GM23338 (cell line): ENCODE measurements around the gene CLPSL2. TPM values are rescaled to one million over a fixed set of nuclear protein-coding genes. Genes with fewer than 3 reads are reported as not detected.

Experiments used
- ATAC-seq: fragments of 200-7000 bp; cut with Tn5 transposase; 3 replicates; pipeline ENCODE4 v1.9.1; 2020
- DNase-seq: peaks from one replicate; pipeline ENCODE4 v3.0.0-alpha.2; 2015; ENCODE audit warnings: low spot score
- H2AFZ ChIP-seq: fragments of 200-600 bp; sonication (generic); 2 replicates; pipeline ENCODE4 v1.8.0; 2016; ENCODE audit warnings: antibody characterized with exemption, mild to moderate bottlenecking, moderate library complexity
- H3F3A ChIP-seq: fragments of 200-600 bp; sonication (generic); replicated peaks from 2 replicates; pipeline ENCODE4 v1.8.0; 2017; ENCODE audit warnings: antibody characterized with exemption, mixed run types, low read depth
- H3K27ac ChIP-seq: fragments of 200-600 bp; sonication (generic); 2 replicates; pipeline ENCODE4 v1.6.1; 2016; ENCODE audit warnings: low read depth
- H3K27me3 ChIP-seq: fragments of 200-600 bp; sonication (generic); 2 replicates; pipeline ENCODE4 v1.8.0; 2016; ENCODE audit warnings: mild to moderate bottlenecking, mixed run types, moderate library complexity; ENCODE audit not compliant: insufficient read depth
- H3K36me3 ChIP-seq: fragments of 200-600 bp; sonication (generic); 2 replicates; pipeline ENCODE4 v1.8.0; 2016; ENCODE audit warnings: mild to moderate bottlenecking; ENCODE audit not compliant: insufficient read depth
- H3K4me1 ChIP-seq: fragments of 200-600 bp; sonication (generic); 2 replicates; pipeline ENCODE4 v1.8.0; 2016; ENCODE audit warnings: mild to moderate bottlenecking, moderate library complexity; ENCODE audit not compliant: insufficient read depth
- H3K4me2 ChIP-seq: fragments of 200-600 bp; sonication (generic); 2 replicates; pipeline ENCODE4 v1.7.1; 2017; ENCODE audit warnings: mixed run types
- H3K4me3 ChIP-seq: fragments of 200-600 bp; sonication (generic); 2 replicates; pipeline ENCODE4 v1.6.1; 2016; ENCODE audit warnings: mixed run types
- H3K79me2 ChIP-seq: fragments of 200-600 bp; sonication (generic); replicated peaks from 2 replicates; pipeline ENCODE4 v1.8.0; 2017; ENCODE audit warnings: mild to moderate bottlenecking; ENCODE audit not compliant: insufficient read depth
- H3K9me2 ChIP-seq: fragments of 200-600 bp; sonication (generic); 2 replicates; pipeline ENCODE4 v1.8.0; 2017; ENCODE audit not compliant: insufficient read depth
- H4K20me1 ChIP-seq: fragments of 200-600 bp; sonication (generic); replicated peaks from 2 replicates; pipeline ENCODE4 v1.8.0; 2017; ENCODE audit warnings: mild to moderate bottlenecking; ENCODE audit not compliant: insufficient read depth
- H3K27ac Mint-ChIP-seq: 2 replicates; pipeline ENCODE4 v1.8.0; 2020; ENCODE audit warnings: inconsistent platforms, mild to moderate bottlenecking, moderate library complexity, mixed read lengths
- H3K27me3 Mint-ChIP-seq: 3 replicates; pipeline ENCODE4 v1.8.0; 2022; ENCODE audit warnings: low read depth, mild to moderate bottlenecking, moderate library complexity, mixed read lengths, inconsistent platforms; ENCODE audit not compliant: insufficient read depth, poor library complexity
- H3K36me3 Mint-ChIP-seq: 3 replicates; pipeline ENCODE4 v1.8.0; 2021; ENCODE audit warnings: low read depth, mild to moderate bottlenecking, inconsistent platforms, moderate library complexity, mixed read lengths
- H3K4me1 Mint-ChIP-seq: 3 replicates; pipeline ENCODE4 v1.8.0; 2020; ENCODE audit warnings: mild to moderate bottlenecking, inconsistent platforms, mixed read lengths
- H3K4me3 Mint-ChIP-seq: 3 replicates; pipeline ENCODE4 v1.8.0; 2021; ENCODE audit warnings: moderate library complexity, mild to moderate bottlenecking, inconsistent platforms, mixed read lengths
- H3K9me3 Mint-ChIP-seq: 3 replicates; pipeline ENCODE4 v1.8.0; 2020; ENCODE audit warnings: moderate library complexity, mild to moderate bottlenecking, inconsistent platforms, mixed read lengths
- CREB1 ChIP-seq: fragments of 250-450 bp; sonication (Bioruptor Pico); IDR thresholded peaks from 2 replicates; pipeline ENCODE4 v1.5.0; 2020; ENCODE audit warnings: low read depth, mild to moderate bottlenecking, moderate library complexity
- CTCF ChIP-seq, 2 experiments: fragments of 200-600 bp in 1 of 2; sonication (generic) in 1 of 2; conservative IDR thresholded peaks; 2 replicates each; pipeline versions ENCODE4 v1.5.1 to v1.6.1; 2016 to 2017; ENCODE audit warnings: antibody characterized with exemption in 2 of 2, low read depth in 2 of 2, mild to moderate bottlenecking in 2 of 2, moderate library complexity in 1 of 2
- ETS1 ChIP-seq: IDR thresholded peaks from 2 replicates; pipeline ENCODE4 v1.6.1; 2016; ENCODE audit warnings: antibody characterized with exemption
- EZH2 ChIP-seq: fragments of 200-600 bp; sonication (generic); IDR thresholded peaks from one replicate; pipeline ENCODE4 v1.8.0; 2017; ENCODE audit warnings: antibody characterized with exemption, mild to moderate bottlenecking, low read depth; ENCODE audit not compliant: unreplicated experiment
- EZH2phosphoT487 ChIP-seq: fragments of 200-600 bp; sonication (generic); IDR thresholded peaks from one replicate; pipeline ENCODE4 v1.8.1; 2018; ENCODE audit warnings: antibody characterized with exemption; ENCODE audit not compliant: unreplicated experiment
- JUNB ChIP-seq: IDR thresholded peaks from one replicate; pipeline ENCODE4 v1.6.1; 2016; ENCODE audit warnings: antibody characterized with exemption; ENCODE audit not compliant: unreplicated experiment
- NANOG ChIP-seq: IDR thresholded peaks from 2 replicates; pipeline ENCODE4 v1.6.1; 2016; ENCODE audit warnings: antibody characterized with exemption, borderline replicate concordance
- POLR2AphosphoS5 ChIP-seq: IDR thresholded peaks from 2 replicates; pipeline ENCODE4 v1.6.1; 2016; ENCODE audit warnings: antibody characterized with exemption, low read depth
- REST ChIP-seq: IDR thresholded peaks from one replicate; pipeline ENCODE4 v1.6.1; 2018; ENCODE audit warnings: antibody characterized with exemption; ENCODE audit not compliant: unreplicated experiment
- STAT1 ChIP-seq: IDR thresholded peaks from one replicate; pipeline ENCODE4 v1.6.1; 2016; ENCODE audit warnings: antibody characterized with exemption; ENCODE audit not compliant: unreplicated experiment
- ZNF114 ChIP-seq: fragments of 250-450 bp; sonication (Bioruptor Pico); IDR thresholded peaks from 2 replicates; pipeline ENCODE4 v1.5.0; 2020; ENCODE audit warnings: mild to moderate bottlenecking, moderate library complexity
- ZNF331 ChIP-seq: fragments of 250-450 bp; sonication (Bioruptor Pico); IDR thresholded peaks from 2 replicates; pipeline ENCODE4 v1.5.0; 2020; ENCODE audit warnings: low read depth, mild to moderate bottlenecking, moderate library complexity
- polyA plus RNA-seq: library from polyadenylated mRNA; unstranded; fragments of >200 nt; fragmentation: Nextera tagmentation; extraction: Ambion mirVana; gene quantifications from 2 replicates; pipeline ENCODE4 v1.2.1, GENCODE V29; 2016
- total RNA-seq: library from RNA; depleted of rRNA; stranded (reverse); fragments of >200 nt; shearing (Covaris generic); gene quantifications from 2 replicates; pipeline ENCODE4 v1.2.3, GENCODE V29; 2014
- TF ChIP-seq, protein P1 (sequence below): fragments of 250-450 bp; sonication (Bioruptor Pico); IDR thresholded peaks from 2 replicates; pipeline ENCODE4 v1.5.0; 2020; ENCODE audit warnings: mild to moderate bottlenecking, moderate library complexity

CLPSL2 gene
- total and polyA plus RNA-seq, 2 experiments from 2014 or later = 2.9 to 3.1 TPM

- peaks cover 41% of the 10 kb centered on the region for H3K4me1 ChIP-seq
- no peaks in the 10 kb centered on the region for H3K9me2 ChIP-seq
- H3K4me3 ChIP-seq = no peak overlapping the region
- peaks cover 19% of the 10 kb centered on the region for H3K27me3 ChIP-seq
- no peak overlapping the region for H3K4me2 ChIP-seq
- no peaks in the 10 kb centered on the region; the same call in 1 of the 2 replicates for H3K36me3 ChIP-seq
- Mint-ChIP-seq H3K9me3 (no peaks in the 10 kb centered on the region), H3K27ac (no peak overlapping the region), H3K4me1 (peaks cover 60% of the 10 kb centered on the region), H3K36me3 (no peaks in the 10 kb centered on the region; the same call in 2 of the 3 replicates), H3K4me3 (peak overlapping the region; percentile 50; the same call in 2 of the 3 replicates), H3K27me3 (peaks cover 34% of the 10 kb centered on the region)
- ATAC-seq (no peak), DNase-seq (no peak)
- H3K79me2 ChIP-seq = no peaks in the 10 kb centered on the region
- H2AFZ ChIP-seq = no peak overlapping the region
- H4K20me1 ChIP-seq = no peaks in the 10 kb centered on the region
- peaks cover 30% of the 10 kb centered on the region for H3F3A ChIP-seq
- TF ChIP-seq CREB1 (no peak), ETS1 (no peak), CTCF (conservative IDR thresholded peaks at IDR 0.05; ENCODE audit: low read depth in 2 of 2) (no peak), STAT1 (no peak), REST (no peak), EZH2 (no peak), NANOG (no peak), ZNF331 (CRISPR knock-in tag) (no peak), EZH2phosphoT487 (no peak), JUNB (no peak), POLR2AphosphoS5 (no peak), ZNF114 (CRISPR knock-in tag) (no peak)
- TF ChIP-seq, protein P1, sequence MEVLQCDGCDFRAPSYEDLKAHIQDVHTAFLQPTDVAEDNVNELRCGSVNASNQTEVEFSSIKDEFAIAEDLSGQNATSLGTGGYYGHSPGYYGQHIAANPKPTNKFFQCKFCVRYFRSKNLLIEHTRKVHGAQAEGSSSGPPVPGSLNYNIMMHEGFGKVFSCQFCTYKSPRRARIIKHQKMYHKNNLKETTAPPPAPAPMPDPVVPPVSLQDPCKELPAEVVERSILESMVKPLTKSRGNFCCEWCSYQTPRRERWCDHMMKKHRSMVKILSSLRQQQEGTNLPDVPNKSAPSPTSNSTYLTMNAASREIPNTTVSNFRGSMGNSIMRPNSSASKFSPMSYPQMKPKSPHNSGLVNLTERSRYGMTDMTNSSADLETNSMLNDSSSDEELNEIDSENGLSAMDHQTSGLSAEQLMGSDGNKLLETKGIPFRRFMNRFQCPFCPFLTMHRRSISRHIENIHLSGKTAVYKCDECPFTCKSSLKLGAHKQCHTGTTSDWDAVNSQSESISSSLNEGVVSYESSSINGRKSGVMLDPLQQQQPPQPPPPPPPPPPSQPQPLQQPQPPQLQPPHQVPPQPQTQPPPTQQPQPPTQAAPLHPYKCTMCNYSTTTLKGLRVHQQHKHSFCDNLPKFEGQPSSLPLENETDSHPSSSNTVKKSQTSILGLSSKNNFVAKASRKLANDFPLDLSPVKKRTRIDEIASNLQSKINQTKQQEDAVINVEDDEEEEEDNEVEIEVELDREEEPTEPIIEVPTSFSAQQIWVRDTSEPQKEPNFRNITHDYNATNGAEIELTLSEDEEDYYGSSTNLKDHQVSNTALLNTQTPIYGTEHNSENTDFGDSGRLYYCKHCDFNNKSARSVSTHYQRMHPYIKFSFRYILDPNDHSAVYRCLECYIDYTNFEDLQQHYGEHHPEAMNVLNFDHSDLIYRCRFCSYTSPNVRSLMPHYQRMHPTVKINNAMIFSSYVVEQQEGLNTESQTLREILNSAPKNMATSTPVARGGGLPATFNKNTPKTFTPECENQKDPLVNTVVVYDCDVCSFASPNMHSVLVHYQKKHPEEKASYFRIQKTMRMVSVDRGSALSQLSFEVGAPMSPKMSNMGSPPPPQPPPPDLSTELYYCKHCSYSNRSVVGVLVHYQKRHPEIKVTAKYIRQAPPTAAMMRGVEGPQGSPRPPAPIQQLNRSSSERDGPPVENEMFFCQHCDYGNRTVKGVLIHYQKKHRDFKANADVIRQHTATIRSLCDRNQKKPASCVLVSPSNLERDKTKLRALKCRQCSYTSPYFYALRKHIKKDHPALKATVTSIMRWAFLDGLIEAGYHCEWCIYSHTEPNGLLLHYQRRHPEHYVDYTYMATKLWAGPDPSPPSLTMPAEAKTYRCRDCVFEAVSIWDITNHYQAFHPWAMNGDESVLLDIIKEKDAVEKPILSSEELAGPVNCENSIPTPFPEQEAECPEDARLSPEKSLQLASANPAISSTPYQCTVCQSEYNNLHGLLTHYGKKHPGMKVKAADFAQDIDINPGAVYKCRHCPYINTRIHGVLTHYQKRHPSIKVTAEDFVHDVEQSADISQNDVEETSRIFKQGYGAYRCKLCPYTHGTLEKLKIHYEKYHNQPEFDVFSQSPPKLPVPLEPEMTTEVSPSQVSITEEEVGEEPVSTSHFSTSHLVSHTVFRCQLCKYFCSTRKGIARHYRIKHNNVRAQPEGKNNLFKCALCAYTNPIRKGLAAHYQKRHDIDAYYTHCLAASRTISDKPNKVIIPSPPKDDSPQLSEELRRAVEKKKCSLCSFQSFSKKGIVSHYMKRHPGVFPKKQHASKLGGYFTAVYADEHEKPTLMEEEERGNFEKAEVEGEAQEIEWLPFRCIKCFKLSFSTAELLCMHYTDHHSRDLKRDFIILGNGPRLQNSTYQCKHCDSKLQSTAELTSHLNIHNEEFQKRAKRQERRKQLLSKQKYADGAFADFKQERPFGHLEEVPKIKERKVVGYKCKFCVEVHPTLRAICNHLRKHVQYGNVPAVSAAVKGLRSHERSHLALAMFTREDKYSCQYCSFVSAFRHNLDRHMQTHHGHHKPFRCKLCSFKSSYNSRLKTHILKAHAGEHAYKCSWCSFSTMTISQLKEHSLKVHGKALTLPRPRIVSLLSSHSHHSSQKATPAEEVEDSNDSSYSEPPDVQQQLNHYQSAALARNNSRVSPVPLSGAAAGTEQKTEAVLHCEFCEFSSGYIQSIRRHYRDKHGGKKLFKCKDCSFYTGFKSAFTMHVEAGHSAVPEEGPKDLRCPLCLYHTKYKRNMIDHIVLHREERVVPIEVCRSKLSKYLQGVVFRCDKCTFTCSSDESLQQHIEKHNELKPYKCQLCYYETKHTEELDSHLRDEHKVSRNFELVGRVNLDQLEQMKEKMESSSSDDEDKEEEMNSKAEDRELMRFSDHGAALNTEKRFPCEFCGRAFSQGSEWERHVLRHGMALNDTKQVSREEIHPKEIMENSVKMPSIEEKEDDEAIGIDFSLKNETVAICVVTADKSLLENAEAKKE (CRISPR knock-in tag) = no peak
- no peak overlapping the region for H3K27ac ChIP-seq
These were observed 46.7 kb upstream of the CLPSL2 start for GRCh38 chr6:35729722-35730121.
